KMS-11 (cell line): Measurements from ENCODE around the gene CUTA.

ENCODE experiments used
- H2AFZ ChIP-seq: fragments of 200-600 bp; sonication (generic); 2 replicates; pipeline ENCODE4 v1.6.1; 2016; ENCODE audit warnings: antibody characterized with exemption, mixed run types, low read depth
- H3K27ac ChIP-seq: fragments of 200-600 bp; sonication (generic); 2 replicates; pipeline ENCODE4 v1.6.1; 2016; ENCODE audit warnings: mild to moderate bottlenecking, mixed run types
- H3K27me3 ChIP-seq: fragments of 200-600 bp; sonication (generic); 2 replicates; pipeline ENCODE4 v1.6.1; 2017; ENCODE audit warnings: mild to moderate bottlenecking, low read depth, mixed run types, moderate library complexity; ENCODE audit not compliant: insufficient read depth
- H3K36me3 ChIP-seq: fragments of 200-600 bp; sonication (generic); 2 replicates; pipeline ENCODE4 v1.6.1; 2017; ENCODE audit warnings: mild to moderate bottlenecking, mixed run types; ENCODE audit not compliant: insufficient read depth
- H3K4me1 ChIP-seq: fragments of 200-600 bp; sonication (generic); 2 replicates; pipeline ENCODE4 v1.6.1; 2016; ENCODE audit warnings: mild to moderate bottlenecking, low read depth, mixed run types; ENCODE audit not compliant: poor library complexity, severe bottlenecking
- H3K4me2 ChIP-seq: fragments of 200-600 bp; sonication (generic); 2 replicates; pipeline ENCODE4 v1.7.0; 2016; ENCODE audit warnings: mild to moderate bottlenecking, mixed run types
- H3K4me3 ChIP-seq: fragments of 200-600 bp; sonication (generic); IDR thresholded peaks from 2 replicates; pipeline ENCODE4 v1.6.1; 2017; ENCODE audit warnings: low read depth, low read length, mixed read lengths; ENCODE audit not compliant: insufficient read depth
- H3K79me2 ChIP-seq: fragments of 200-600 bp; sonication (generic); 2 replicates; pipeline ENCODE4 v1.6.1; 2016; ENCODE audit warnings: low read depth, mixed run types; ENCODE audit not compliant: insufficient read depth
- H3K9ac ChIP-seq: fragments of 200-600 bp; sonication (generic); 2 replicates; pipeline ENCODE4 v1.6.1; 2016; ENCODE audit warnings: mild to moderate bottlenecking, mixed run types
- H4K20me1 ChIP-seq: fragments of 200-600 bp; sonication (generic); 2 replicates; pipeline ENCODE4 v1.6.1; 2016; ENCODE audit warnings: mild to moderate bottlenecking, mixed run types; ENCODE audit not compliant: insufficient read depth
- CTCF ChIP-seq: fragments of 200-600 bp; sonication (generic); conservative IDR thresholded peaks from 2 replicates; pipeline ENCODE4 v1.6.1; 2017; ENCODE audit warnings: low read depth, mild to moderate bottlenecking, antibody characterized with exemption, low read length, moderate library complexity, mixed read lengths

CUTA gene

GRCh38 chr6:33397541-33397940, 20.4 kb downstream of the CUTA start:
- Histone ChIP-seq H3K4me1 (peaks cover 34% of the 10 kb centered on the region), H3K4me3 (no peak overlapping the region), H3K36me3 (peaks cover 11% of the 10 kb centered on the region), H3K9ac (no peak overlapping the region), H2AFZ (no peak overlapping the region), H3K79me2 (peaks cover 68% of the 10 kb centered on the region), H3K27me3 (no peaks in the 10 kb centered on the region), H3K4me2 (no peak overlapping the region), H4K20me1 (0 out of 2 replicates have a peak, but pooled peaks cover 3% of the 10 kb centered on the region), H3K27ac (no peak overlapping the region)
- no peak for TF ChIP-seq CTCF

- Histone ChIP-seq H3K27ac (no peak overlapping the region; the same call in 1 of the 2 replicates), H3K36me3 (no peaks in the 10 kb centered on the region), H3K4me2 (peak overlapping the region; percentile 74), H2AFZ (no peak overlapping the region), H3K27me3 (no peaks in the 10 kb centered on the region), H3K9ac (peak overlapping the region; percentile 60; the same call in 1 of the 2 replicates), H3K4me3 (no peak overlapping the region), H4K20me1 (0 out of 2 replicates have a peak, but pooled peaks cover 3% of the 10 kb centered on the region), H3K79me2 (peaks cover 61% of the 10 kb centered on the region), H3K4me1 (peaks cover 40% of the 10 kb centered on the region)
- no peak for TF ChIP-seq CTCF
Measured at GRCh38 chr6:33392979-33393378, 24.9 kb downstream of the CUTA start.

- Histone ChIP-seq H3K4me2 (peak overlapping the region; percentile 74), H3K9ac (peak overlapping the region; percentile 60; the same call in 1 of the 2 replicates), H3K27me3 (no peaks in the 10 kb centered on the region), H2AFZ (no peak overlapping the region; the same call in 1 of the 2 replicates), H3K36me3 (no peaks in the 10 kb centered on the region), H4K20me1 (0 out of 2 replicates have a peak, but pooled peaks cover 3% of the 10 kb centered on the region), H3K4me3 (no peak overlapping the region), H3K4me1 (peaks cover 40% of the 10 kb centered on the region), H3K27ac (peak overlapping the region; percentile 50; the same call in 1 of the 2 replicates), H3K79me2 (peaks cover 57% of the 10 kb centered on the region)
- TF ChIP-seq CTCF = no peak
Measured at GRCh38 chr6:33392595-33392948, 25.3 kb downstream of the CUTA start.

- H3K9ac ChIP-seq = peak overlapping the region; percentile 60; the same call in 1 of the 2 replicates
- 0 out of 2 replicates have a peak, but pooled peaks cover 3% of the 10 kb centered on the region for H4K20me1 ChIP-seq
- no peak for TF ChIP-seq CTCF
- H3K4me3 ChIP-seq = no peak overlapping the region
- peaks cover 40% of the 10 kb centered on the region for H3K4me1 ChIP-seq
- peak overlapping the region; percentile 74 for H3K4me2 ChIP-seq
- peaks cover 53% of the 10 kb centered on the region for H3K79me2 ChIP-seq
- H2AFZ ChIP-seq = peak overlapping the region; percentile 48; the same call in 1 of the 2 replicates
- peak overlapping the region; percentile 50 for H3K27ac ChIP-seq
- H3K27me3 ChIP-seq = no peaks in the 10 kb centered on the region
- H3K36me3 ChIP-seq = no peaks in the 10 kb centered on the region
Measured at GRCh38 chr6:33391922-33392594, 25.8 kb downstream of the CUTA start.
